Endothelial cell of umbilical vein (primary cell): ENCODE data around the gene CARS1.

Experiments
- CTCF ChIP-seq, 2 donors: IDR thresholded peaks; 1 replicate in 1 of 2; 2 replicates in 1 of 2; pipeline ENCODE4 v1.5.1; 2011; ENCODE audit warnings: low read length in 2 of 2, mild to moderate bottlenecking in 2 of 2, moderate library complexity in 2 of 2, control low read depth in 1 of 2, inconsistent platforms in 1 of 2, low read depth in 1 of 2; ENCODE audit not compliant: insufficient read depth in 1 of 2; ENCODE audit errors: extremely low read depth in 1 of 2
- EZH2 ChIP-seq: IDR thresholded peaks from 2 replicates; pipeline ENCODE4 v1.6.1; 2012; ENCODE audit warnings: borderline replicate concordance, low read depth, mild to moderate bottlenecking, moderate library complexity, low read length, inconsistent platforms; ENCODE audit not compliant: severe bottlenecking
- GATA2 ChIP-seq: IDR thresholded peaks from 2 replicates; pipeline ENCODE4 v1.7.0; 2011; ENCODE audit warnings: low read depth, mild to moderate bottlenecking, moderate library complexity, mixed read lengths, low read length; ENCODE audit not compliant: insufficient read length, insufficient read depth
- MYC ChIP-seq: IDR thresholded peaks from one replicate; pipeline ENCODE4 v1.6.1; 2011; ENCODE audit warnings: mild to moderate bottlenecking, low read depth, low read length
- POLR2AphosphoS5 ChIP-seq: IDR thresholded peaks from 2 replicates; pipeline ENCODE4 v1.6.1; 2012; ENCODE audit warnings: low read depth, mild to moderate bottlenecking, control low read depth, low read length, moderate library complexity; ENCODE audit not compliant: insufficient read depth

DNA sequence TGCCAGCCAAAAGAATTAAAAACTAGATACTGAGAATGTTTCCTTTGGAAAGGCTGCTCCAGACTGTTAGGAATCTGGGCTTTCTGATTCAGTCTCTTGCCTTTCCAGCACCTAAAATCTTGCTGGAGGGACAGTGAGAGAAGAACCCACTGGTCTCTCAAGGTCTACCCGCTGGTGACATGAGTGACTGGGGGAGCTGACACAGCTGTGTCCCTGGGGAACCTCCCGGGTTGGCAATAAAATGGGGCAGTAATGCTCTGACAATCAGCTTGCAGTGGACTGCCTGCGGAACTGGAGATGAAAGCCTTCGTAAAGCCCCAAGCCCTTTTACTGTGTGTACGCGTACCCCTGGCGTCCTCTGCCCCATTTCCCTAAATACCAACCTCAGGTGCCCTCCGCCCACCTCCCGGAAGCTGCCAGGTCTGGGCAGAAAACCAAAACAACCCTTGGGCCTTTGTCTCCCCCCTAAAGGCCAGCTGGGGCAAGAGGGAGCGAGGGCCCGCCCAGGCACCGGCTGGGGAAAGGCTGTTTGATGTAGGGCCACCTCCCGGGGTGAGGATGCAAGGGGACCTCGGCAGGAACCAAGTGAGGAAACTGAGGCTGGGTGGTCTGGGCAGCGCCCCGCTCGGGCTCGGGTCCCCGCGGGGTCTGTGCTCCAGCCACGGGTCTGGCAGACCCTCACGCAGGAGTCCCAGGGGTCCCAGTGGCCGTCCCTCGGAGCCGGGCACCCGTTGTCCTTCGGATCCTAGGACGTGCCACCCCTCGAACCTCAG is 741 bp downstream of the CARS1 start:
- TF ChIP-seq CTCF (IDR thresholded peaks at IDR 0.05; ENCODE audit: extremely low read depth in 1 of 2, insufficient read depth in 1 of 2, low read depth in 1 of 2, low read length in 2 of 2) (no peak), GATA2 (no peak), MYC (no peak), POLR2AphosphoS5 (no peak), EZH2 (no peak)
